Activated CD8-positive, alpha-beta T cell treated with anti-CD3 and anti-CD28 coated beads for 36 hours (primary cell): ENCODE results near the gene MCL1. TPM values are rescaled to one million over a fixed set of nuclear protein-coding genes. Genes with fewer than 3 reads are reported as not detected.
A peak's percentile ranks its signal among the peaks of the same experiment; 100 is the strongest.
"Not testable (repeated sequence)": the region's sequence is repeated elsewhere in the genome, so short reads cannot be mapped to it uniquely, and the experiment has no call there.

Experiments
- ATAC-seq: fragments of 200-7000 bp; cut with Tn5 transposase; one replicate; pipeline ENCODE4 v1.10.0; 2021; ENCODE audit warnings: mild to moderate bottlenecking, moderate library complexity
- CTCF ChIA-PET: fragments of 350-600 bp; sonication (Branson Sonifier 250); formaldehyde crosslinking; loops from one replicate; lab custom pipeline; 2021; ENCODE audit warnings: antibody characterized with exemption; lab: Charles Lee
- POLR2A ChIA-PET: fragments of 350-600 bp; sonication (Branson Sonifier 250); formaldehyde crosslinking; loops from one replicate; lab custom pipeline; 2021; ENCODE audit warnings: antibody characterized with exemption; lab: Charles Lee
- DNase-seq: peaks from one replicate; pipeline ENCODE4 v3.0.0-alpha.2; 2020
- H3K27ac Mint-ChIP-seq: one replicate; pipeline ENCODE4 v1.8.0; 2021; ENCODE audit warnings: mild to moderate bottlenecking, mixed read lengths
- H3K27me3 Mint-ChIP-seq: one replicate; pipeline ENCODE4 v1.8.0; 2021; ENCODE audit warnings: mixed read lengths
- H3K36me3 Mint-ChIP-seq: one replicate; pipeline ENCODE4 v1.8.0; 2021; ENCODE audit warnings: low read depth, mixed read lengths
- H3K4me1 Mint-ChIP-seq: one replicate; pipeline ENCODE4 v1.8.0; 2021; ENCODE audit warnings: low read depth, mixed read lengths
- H3K4me3 Mint-ChIP-seq: one replicate; pipeline ENCODE4 v1.8.0; 2021; ENCODE audit warnings: mild to moderate bottlenecking, moderate library complexity, mixed read lengths
- H3K9me3 Mint-ChIP-seq: one replicate; pipeline ENCODE4 v1.8.0; 2021; ENCODE audit warnings: mixed read lengths
- intact Hi-C: fragments of 100-400 bp; cut with micrococcal nuclease; formaldehyde crosslinking; loops from one replicate; pipeline ENCODE4 v1.10.0; 2022
- total RNA-seq, 2 experiments: library from RNA; stranded (reverse); gene quantifications; one replicate each; pipeline ENCODE4 v1.2.3, GENCODE V29; 2021
- TF ChIP-seq, protein P1 (sequence below): fragments of 200-600 bp; IDR thresholded peaks from one replicate; pipeline ENCODE4 v1.8.0; 2022; ENCODE audit warnings: antibody characterized with exemption, mild to moderate bottlenecking

Gene MCL1
- total RNA-seq, 2 experiments from 2014 or later, result 207 TPM

GRCh38 chr1:150580966-150581365 lies 1.6 kb upstream of the MCL1 start:
- intact Hi-C loops, DNase-seq, H3K27me3 Mint-ChIP-seq, H3K9me3 Mint-ChIP-seq, ATAC-seq: not testable (repeated sequence)
- H3K4me3 Mint-ChIP-seq, result peak overlapping the region; percentile 97
- ChIA-PET CTCF (interaction anchor here (0.8 to 15.9 kb wide), 4 partner anchors 19 to 30 kb away, joined by 3 to 237 read pairs (median 4); no protein-coding TSS in a partner anchor), POLR2A (interaction anchor here (1.0 to 24.5 kb wide), 3 partner anchors 8 to 35 kb away, joined by 3 to 678 read pairs (median 542); partner anchors contain the start of gene ENSA)
- peaks cover 32% of the 10 kb centered on the region for H3K36me3 Mint-ChIP-seq
- H3K4me1 Mint-ChIP-seq, result peaks cover 15% of the 10 kb centered on the region
- H3K27ac Mint-ChIP-seq, result peak overlapping the region; percentile 94

- no peak for DNase-seq
- CTCF ChIA-PET, result interaction anchor here (0.8 to 15.9 kb wide), 9 partner anchors 10 to 233 kb away, joined by 3 to 237 read pairs (median 5); partner anchors contain the start of gene ENSA
- Mint-ChIP-seq H3K36me3 (peaks cover 41% of the 10 kb centered on the region), H3K9me3 (no peaks in the 10 kb centered on the region), H3K27me3 (no peaks in the 10 kb centered on the region), H3K4me3 (peak overlapping the region; percentile 97), H3K27ac (peak overlapping the region; percentile 94), H3K4me1 (peaks cover 21% of the 10 kb centered on the region)
- ATAC-seq, result no peak
- POLR2A ChIA-PET, result interaction anchor here (0.5 to 24.5 kb wide), 8 partner anchors 13 to 394 kb away, joined by 3 to 678 read pairs (median 4); partner anchors contain the start of genes CERS2 and ENSA
- TF ChIP-seq, protein P1, sequence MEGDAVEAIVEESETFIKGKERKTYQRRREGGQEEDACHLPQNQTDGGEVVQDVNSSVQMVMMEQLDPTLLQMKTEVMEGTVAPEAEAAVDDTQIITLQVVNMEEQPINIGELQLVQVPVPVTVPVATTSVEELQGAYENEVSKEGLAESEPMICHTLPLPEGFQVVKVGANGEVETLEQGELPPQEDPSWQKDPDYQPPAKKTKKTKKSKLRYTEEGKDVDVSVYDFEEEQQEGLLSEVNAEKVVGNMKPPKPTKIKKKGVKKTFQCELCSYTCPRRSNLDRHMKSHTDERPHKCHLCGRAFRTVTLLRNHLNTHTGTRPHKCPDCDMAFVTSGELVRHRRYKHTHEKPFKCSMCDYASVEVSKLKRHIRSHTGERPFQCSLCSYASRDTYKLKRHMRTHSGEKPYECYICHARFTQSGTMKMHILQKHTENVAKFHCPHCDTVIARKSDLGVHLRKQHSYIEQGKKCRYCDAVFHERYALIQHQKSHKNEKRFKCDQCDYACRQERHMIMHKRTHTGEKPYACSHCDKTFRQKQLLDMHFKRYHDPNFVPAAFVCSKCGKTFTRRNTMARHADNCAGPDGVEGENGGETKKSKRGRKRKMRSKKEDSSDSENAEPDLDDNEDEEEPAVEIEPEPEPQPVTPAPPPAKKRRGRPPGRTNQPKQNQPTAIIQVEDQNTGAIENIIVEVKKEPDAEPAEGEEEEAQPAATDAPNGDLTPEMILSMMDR, result no peak
- intact Hi-C loops, result loop anchor here (2.0 to 5.0 kb wide), 2 partner anchors 17 to 32 kb away; no protein-coding TSS in a partner anchor
Measured at GRCh38 chr1:150579945-150580642, 684 bp upstream of the MCL1 start.

- ChIA-PET POLR2A (interaction anchor here (0.6 to 24.5 kb wide), 7 partner anchors 10 to 428 kb away, joined by 3 to 678 read pairs (median 4); partner anchors contain the start of gene ENSA), CTCF (interaction anchor here (0.8 to 15.9 kb wide), 5 partner anchors 8 to 41 kb away, joined by 4 to 237 read pairs (median 5); no protein-coding TSS in a partner anchor)
- Mint-ChIP-seq H3K4me1 (peaks cover 35% of the 10 kb centered on the region), H3K9me3 (no peaks in the 10 kb centered on the region), H3K36me3 (peaks cover 55% of the 10 kb centered on the region), H3K27me3 (no peaks in the 10 kb centered on the region), H3K4me3 (peak overlapping the region; percentile 97), H3K27ac (peak overlapping the region; percentile 96)
- intact Hi-C loops, result loop anchor here (2.0 to 5.0 kb wide), 2 partner anchors 16 to 34 kb away; no protein-coding TSS in a partner anchor
- DNase-seq (peak; percentile 75), ATAC-seq (peak; percentile 3)
- TF ChIP-seq, protein P1, result no peak
Measured at GRCh38 chr1:150578272-150579109, 919 bp downstream of the MCL1 start.

- H3K27ac Mint-ChIP-seq, result peak overlapping the region; percentile 96
- H3K4me3 Mint-ChIP-seq, result peak overlapping the region; percentile 97
- H3K9me3 Mint-ChIP-seq, result no peaks in the 10 kb centered on the region
- CTCF ChIA-PET, result interaction anchor here (1.1 to 15.9 kb wide), 6 partner anchors 10 to 52 kb away, joined by 3 to 237 read pairs (median 8); partner anchors contain the start of gene ENSA
- H3K4me1 Mint-ChIP-seq, result peaks cover 43% of the 10 kb centered on the region
- TF ChIP-seq, protein P1, result no peak
- ATAC-seq, result no peak
- H3K36me3 Mint-ChIP-seq, result peaks cover 63% of the 10 kb centered on the region
- POLR2A ChIA-PET, result interaction anchor here (0.6 to 24.5 kb wide), 7 partner anchors 7 to 429 kb away, joined by 3 to 678 read pairs (median 4); partner anchors contain the start of gene ENSA
- no peaks in the 10 kb centered on the region for H3K27me3 Mint-ChIP-seq
- no peak for DNase-seq
- intact Hi-C loops, result loop anchor here (2.0 to 5.0 kb wide), 2 partner anchors 15 to 35 kb away; no protein-coding TSS in a partner anchor
Measured at GRCh38 chr1:150577557-150578271, 1.7 kb downstream of the MCL1 start.
